ENCODE data around the gene TMC5. TPM values are rescaled to one million over a fixed set of nuclear protein-coding genes. Genes with fewer than 3 reads are reported as not detected.
"Not testable (repeated sequence)": the region's sequence is repeated elsewhere in the genome, so short reads cannot be mapped to it uniquely, and the experiment has no call there.

TMC5 gene
- total RNA-seq, 6 experiments from 2014 or later: 0.06 TPM; not detected in 5

GRCh38 chr16:19528666-19529065, 111.0 kb downstream of the TMC5 start:
- Mint-ChIP-seq H3K4me1 (ENCODE audit: low read depth) (peaks cover 18% of the 10 kb centered on the region), H3K36me3 (ENCODE audit: low read depth) (peaks cover 15% of the 10 kb centered on the region; the same call in 1 of the 2 replicates), H3K9me3 (no peaks in the 10 kb centered on the region), H3K27ac (no peak overlapping the region), H3K27me3 (ENCODE audit: insufficient read depth) (no peaks in the 10 kb centered on the region), H3K4me3 (no peak overlapping the region)
- DNase-seq: no peak
- no peak for TF ChIP-seq CTCF (IDR thresholded peaks at IDR 0.05)

GRCh38 chr16:19532601-19533000, 114.9 kb downstream of the TMC5 start:
- peaks cover 24% of the 10 kb centered on the region for H3K36me3 Mint-ChIP-seq (ENCODE audit: low read depth)
- DNase-seq: no peak
- H3K4me3 Mint-ChIP-seq: no peak overlapping the region
- no peaks in the 10 kb centered on the region for H3K9me3 Mint-ChIP-seq
- no peaks in the 10 kb centered on the region for H3K27me3 Mint-ChIP-seq (ENCODE audit: insufficient read depth)
- no peaks in the 10 kb centered on the region for H3K4me1 Mint-ChIP-seq (ENCODE audit: low read depth)
- H3K27ac Mint-ChIP-seq: no peak overlapping the region
- TF ChIP-seq CTCF (IDR thresholded peaks at IDR 0.05): no peak

DNA sequence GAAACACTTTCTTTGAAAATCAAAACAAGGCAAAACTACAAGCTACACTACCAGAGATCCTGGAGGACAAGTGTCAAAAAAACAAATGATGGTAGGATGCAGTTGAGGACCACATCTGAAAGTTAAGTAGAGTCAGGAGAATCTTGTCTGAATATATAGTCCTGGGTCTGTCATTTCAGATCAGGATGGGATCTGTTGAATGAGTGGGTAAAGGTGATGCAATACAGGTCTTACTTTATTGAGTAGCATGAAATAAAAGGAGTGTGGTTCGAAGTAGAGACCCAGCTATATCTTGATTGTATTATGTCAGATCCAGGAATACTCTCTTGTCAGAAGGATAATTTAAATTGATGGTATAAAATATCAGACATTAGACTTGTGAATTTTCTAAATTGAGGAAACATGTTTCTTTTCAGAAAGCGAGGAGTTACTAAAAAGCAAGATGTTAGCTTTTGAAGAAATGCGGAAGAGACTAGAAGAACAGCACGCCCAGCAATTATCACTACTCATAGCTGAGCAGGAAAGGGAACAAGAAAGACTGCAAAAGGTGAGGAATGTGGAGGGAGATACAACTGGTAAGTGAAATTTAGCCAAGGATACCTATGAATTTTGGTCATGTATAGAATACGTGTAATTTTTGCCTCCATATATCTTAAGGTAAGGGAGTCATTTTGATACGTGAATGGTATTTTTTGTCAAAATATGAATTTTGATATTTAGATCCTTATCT, 122.7 kb downstream of the TMC5 start:
- Mint-ChIP-seq H3K27me3 (ENCODE audit: insufficient read depth) (peaks cover 2% of the 10 kb centered on the region; the same call in 1 of the 2 replicates), H3K27ac (no peak overlapping the region), H3K4me3 (no peak overlapping the region), H3K36me3 (ENCODE audit: low read depth) (peaks cover 43% of the 10 kb centered on the region), H3K9me3 (no peaks in the 10 kb centered on the region), H3K4me1 (ENCODE audit: low read depth) (no peaks in the 10 kb centered on the region)
- no peak for TF ChIP-seq CTCF (IDR thresholded peaks at IDR 0.05)
- no peak for DNase-seq

DNA sequence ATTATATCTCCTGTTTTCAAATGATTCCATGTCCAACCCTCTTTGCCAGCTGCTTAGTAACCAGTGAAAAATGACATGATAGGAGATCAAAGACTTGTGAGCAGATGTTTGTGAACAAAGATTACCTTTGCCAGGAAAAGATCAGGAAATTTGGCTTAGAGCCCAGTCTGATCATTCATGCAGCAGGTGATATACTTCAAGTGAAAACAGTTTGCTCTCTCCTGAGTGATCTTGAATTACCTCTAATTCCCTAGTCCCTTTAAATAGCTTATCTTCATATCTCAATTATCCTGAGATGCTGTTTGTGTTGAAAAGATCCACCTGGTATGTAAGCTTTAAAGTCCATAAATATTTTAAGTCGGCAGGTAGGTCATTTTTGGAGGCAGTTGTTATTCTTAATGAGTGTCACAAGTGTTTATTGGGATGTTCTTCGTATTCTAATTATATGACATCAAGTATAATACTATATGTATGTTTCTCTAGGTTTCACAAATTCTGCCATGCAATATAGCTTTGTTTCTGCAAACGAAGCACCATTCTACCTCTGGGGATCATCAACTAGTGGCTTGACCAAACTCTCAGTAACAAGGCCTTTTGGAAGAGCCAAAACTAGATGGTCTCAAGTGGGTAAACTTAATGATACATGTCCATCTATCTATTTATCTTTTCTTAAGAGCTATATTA, 124.6 kb downstream of the TMC5 start:
- H3K4me3 Mint-ChIP-seq: no peak overlapping the region
- H3K9me3 Mint-ChIP-seq: no peaks in the 10 kb centered on the region
- no peaks in the 10 kb centered on the region for H3K4me1 Mint-ChIP-seq (ENCODE audit: low read depth)
- peaks cover 30% of the 10 kb centered on the region for H3K36me3 Mint-ChIP-seq (ENCODE audit: low read depth)
- no peak for DNase-seq
- no peak overlapping the region for H3K27ac Mint-ChIP-seq
- peaks cover 2% of the 10 kb centered on the region; the same call in 1 of the 2 replicates for H3K27me3 Mint-ChIP-seq (ENCODE audit: insufficient read depth)
- no peak for TF ChIP-seq CTCF (IDR thresholded peaks at IDR 0.05)

DNA sequence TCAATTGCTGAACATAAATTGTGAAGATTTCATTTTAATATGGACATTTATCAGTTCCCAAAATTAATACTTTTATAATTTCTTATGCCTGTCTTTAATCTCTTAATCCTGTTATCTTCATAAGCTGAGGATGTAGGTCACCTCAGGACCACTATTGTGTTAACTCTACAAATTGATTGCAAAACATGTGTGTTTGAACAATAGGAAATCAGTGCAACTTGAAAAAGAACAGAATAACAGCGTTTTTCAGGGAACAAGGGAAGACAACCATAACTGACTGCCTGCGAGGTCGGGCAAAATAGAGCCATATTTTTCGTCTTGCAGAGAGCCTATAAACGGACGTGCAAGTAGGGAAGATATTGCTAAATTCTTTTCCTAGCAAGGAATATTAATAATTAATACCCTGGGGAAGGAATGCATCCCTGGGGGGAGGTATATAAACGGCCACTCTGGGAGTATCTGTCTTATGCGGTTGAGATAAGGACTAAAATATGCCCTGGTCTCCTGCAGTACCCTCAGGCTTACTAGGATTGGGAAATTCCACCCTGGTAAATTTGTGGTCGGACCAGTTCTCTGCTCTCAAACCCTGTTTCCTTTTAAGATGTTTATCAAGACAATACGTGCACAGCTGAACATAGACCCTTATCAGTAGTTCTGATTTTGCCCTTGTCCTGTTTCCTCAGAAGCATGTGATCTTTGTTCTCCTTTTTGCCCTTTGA, 125.8 kb downstream of the TMC5 start:
- DNase-seq; H3K9me3 Mint-ChIP-seq; H3K4me1 Mint-ChIP-seq (ENCODE audit: low read depth); H3K27ac Mint-ChIP-seq; H3K27me3 Mint-ChIP-seq (ENCODE audit: insufficient read depth); H3K4me3 Mint-ChIP-seq: not testable (repeated sequence)
- H3K36me3 Mint-ChIP-seq (ENCODE audit: low read depth): peaks cover 30% of the 10 kb centered on the region

- no peak for DNase-seq
- Mint-ChIP-seq H3K9me3 (no peaks in the 10 kb centered on the region), H3K36me3 (ENCODE audit: low read depth) (peaks cover 12% of the 10 kb centered on the region), H3K4me1 (ENCODE audit: low read depth) (no peaks in the 10 kb centered on the region), H3K27ac (no peak overlapping the region), H3K27me3 (ENCODE audit: insufficient read depth) (no peaks in the 10 kb centered on the region), H3K4me3 (no peak overlapping the region)
- no peak for TF ChIP-seq CTCF (IDR thresholded peaks at IDR 0.05)
Measured at GRCh38 chr16:19548144-19548543, 130.5 kb downstream of the TMC5 start.
